Measurements from ENCODE around the gene C2CD2. TPM values are rescaled to one million over a fixed set of nuclear protein-coding genes. Genes with fewer than 3 reads are reported as not detected.

The C2CD2 gene
- total RNA-seq, 5 donors from 2014 or later (not counting 1 experiment from before 2014, with no cell fraction given) = 7.7 to 15.0 (median 9.5) TPM

DNA sequence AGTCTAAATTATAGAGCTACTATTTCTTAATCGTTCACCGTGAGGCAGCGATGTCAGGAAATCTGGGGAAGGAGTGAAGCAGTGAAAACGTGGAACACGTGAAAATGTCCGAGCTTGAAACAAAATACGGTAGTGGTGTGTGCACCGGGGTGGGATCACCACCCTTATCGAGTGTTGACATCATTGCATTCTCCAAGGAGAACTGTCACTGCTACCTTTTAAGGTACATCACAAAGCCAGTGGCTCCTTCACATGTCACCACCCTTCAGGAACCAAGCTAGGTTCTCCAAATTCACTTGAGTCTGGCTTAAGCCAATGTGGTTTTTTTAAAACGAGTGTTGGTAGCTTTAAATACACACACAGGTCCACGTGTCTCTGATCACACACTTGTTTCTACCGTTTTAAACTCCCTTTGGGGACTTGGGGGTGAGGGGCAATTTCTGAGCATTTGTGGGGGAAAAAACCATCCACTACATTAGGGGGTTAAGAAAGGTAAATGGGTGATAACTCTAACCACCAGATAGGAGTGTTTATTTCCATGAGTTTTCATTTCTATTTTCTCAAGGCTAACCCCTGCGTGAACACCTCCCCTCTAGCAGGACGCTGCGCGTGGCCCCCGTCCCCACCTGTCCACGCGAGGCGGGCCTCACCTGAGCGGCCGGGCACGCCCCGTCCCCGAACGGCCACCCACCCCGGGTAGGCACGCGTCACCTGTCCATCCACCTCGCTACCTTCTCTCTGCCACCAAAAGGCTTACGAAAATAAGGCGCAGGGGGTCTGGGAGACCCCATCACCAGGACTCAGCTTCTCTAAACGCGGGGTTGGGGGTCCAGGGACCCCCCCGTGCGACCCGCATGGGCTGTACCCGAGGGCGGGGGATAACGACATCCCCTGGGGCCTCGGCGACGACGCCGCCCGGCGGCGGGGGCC is 75.7 kb downstream of the C2CD2 start:
- 5% methylated on average over 38 of the region's 48 CpGs for WGBS (ENCODE audit: insufficient coverage)
- H3K9me3 ChIP-seq = no peaks in the 10 kb centered on the region
- Mint-ChIP-seq H3K9me3 (no peaks in the 10 kb centered on the region), H3K27me3 (no peaks in the 10 kb centered on the region), H3K4me1 (peaks cover 29 to 36% (median 29%) of the 10 kb centered on the region in 3 donors), H3K4me3 (peak overlapping the region; percentile 82 to 87 (median 83)), H3K27ac (peak overlapping the region; percentile 66 to 81), H3K36me3 (peaks cover 4% of the 10 kb centered on the region)
- peak overlapping the region; percentile 55 for H3K27ac ChIP-seq (ENCODE audit: low read length)
- CTCF ChIA-PET = interaction anchor here in 1 of 2 donors (1.0 to 1.3 kb wide), 2 partner anchors 17 to 49 kb away, joined by 3 to 6 read pairs; no protein-coding TSS in a partner anchor
- peak overlapping the region; percentile 74 to 78 for H3K4me3 ChIP-seq (ENCODE audit: control insufficient read depth in 1 of 2, extremely low read depth in 1 of 2, low read length in 1 of 2)
- peak; percentile 19 to 39 (median 28) for ATAC-seq (replicated peaks in 1 of 4)
- H3K36me3 ChIP-seq (ENCODE audit: control insufficient read depth in 2 of 2, extremely low read depth in 1 of 2, insufficient read depth in 1 of 2, low read length in 1 of 2) = peaks cover 0 to 3% of the 10 kb centered on the region in 2 donors
- no peaks in the 10 kb centered on the region for H3K27me3 ChIP-seq (replicated peaks in 1 of 2; ENCODE audit: control insufficient read depth in 2 of 2, extremely low read depth in 1 of 2, insufficient read depth in 2 of 2, low read length in 1 of 2)
- peaks cover 6 to 32% of the 10 kb centered on the region in 2 experiments for H3K4me1 ChIP-seq (ENCODE audit: control insufficient read depth in 1 of 2, extremely low read depth in 1 of 2, insufficient read depth in 2 of 2, low read length in 2 of 2)
- POLR2A ChIA-PET = interaction anchor here (0.5 to 0.6 kb wide), 2 partner anchors 217 to 340 kb away, joined by 3 read pairs; no protein-coding TSS in a partner anchor
- DNase-seq = peak in 14 of 35 experiments; percentile 2 to 36 (median 23)

DNA sequence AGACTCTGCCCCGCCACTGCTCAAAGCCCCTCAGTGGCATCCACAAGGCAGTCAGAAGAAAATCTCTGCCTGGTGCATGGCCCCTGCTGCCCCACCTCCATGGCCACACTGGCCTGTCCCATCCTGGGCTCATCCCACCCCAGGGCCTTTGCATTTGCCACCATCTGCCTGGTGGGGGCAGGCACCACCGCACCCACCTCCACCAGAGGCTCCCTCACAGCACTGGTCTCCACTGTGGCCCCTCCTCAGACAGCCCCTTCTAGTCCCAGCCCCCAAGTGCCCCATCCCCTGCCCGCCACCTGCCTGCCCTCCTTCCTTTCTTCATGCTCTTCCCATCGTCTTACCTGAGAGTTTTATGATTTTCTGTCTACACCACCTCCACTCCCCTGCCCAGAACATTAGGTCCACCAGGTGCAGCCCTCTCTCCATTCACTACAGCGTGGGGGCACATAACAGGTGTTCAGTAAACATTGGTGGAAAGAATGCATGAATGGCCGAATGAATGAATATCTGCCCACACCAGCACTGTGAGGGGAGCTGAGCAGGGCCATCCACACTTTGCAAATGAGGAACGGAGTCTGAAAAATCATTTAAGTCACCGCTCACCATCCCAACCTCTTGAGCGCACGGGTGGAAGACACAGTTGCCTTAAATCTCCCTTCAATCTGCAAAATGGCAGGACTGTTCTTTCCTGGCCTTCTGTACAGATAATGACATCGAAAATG is 76.7 kb downstream of the C2CD2 start:
- no peaks in the 10 kb centered on the region for H3K27me3 Mint-ChIP-seq
- Histone ChIP-seq H3K36me3 (ENCODE audit: control insufficient read depth in 2 of 2, extremely low read depth in 1 of 2, insufficient read depth in 1 of 2, low read length in 1 of 2) (peaks cover 0 to 6% of the 10 kb centered on the region in 2 donors), H3K27ac (ENCODE audit: low read length) (no peak overlapping the region), H3K4me3 (ENCODE audit: control insufficient read depth in 1 of 2, extremely low read depth in 1 of 2, low read length in 1 of 2) (no peak overlapping the region), H3K4me1 (ENCODE audit: control insufficient read depth in 1 of 2, extremely low read depth in 1 of 2, insufficient read depth in 2 of 2, low read length in 2 of 2) (peaks cover 6 to 32% of the 10 kb centered on the region in 2 experiments), H3K9me3 (no peaks in the 10 kb centered on the region), H3K27me3 (replicated peaks in 1 of 2; ENCODE audit: control insufficient read depth in 2 of 2, extremely low read depth in 1 of 2, insufficient read depth in 2 of 2, low read length in 1 of 2) (no peaks in the 10 kb centered on the region)
- H3K4me1 Mint-ChIP-seq = peaks cover 29 to 38% (median 30%) of the 10 kb centered on the region in 3 donors
- WGBS (ENCODE audit: insufficient coverage) = 94% methylated on average over 6 of the region's 11 CpGs
- H3K9me3 Mint-ChIP-seq = no peaks in the 10 kb centered on the region
- peak overlapping the region in 1 of 2 donors; percentile 8 for H3K27ac Mint-ChIP-seq
- DNase-seq (no peak), ATAC-seq (replicated peaks in 1 of 4) (no peak)
- peaks cover 7% of the 10 kb centered on the region for H3K36me3 Mint-ChIP-seq
- CTCF ChIA-PET = interaction anchor here in 1 of 2 donors (1.3 kb wide), 1 partner anchor 50 kb away, joined by 3 read pairs; no protein-coding TSS in a partner anchor
- H3K4me3 Mint-ChIP-seq = peak overlapping the region; percentile 82 to 87 (median 83)
- POLR2A ChIA-PET = interaction anchor here in 1 of 2 donors (0.5 kb wide), 1 partner anchor 341 kb away, joined by 3 read pairs; no protein-coding TSS in a partner anchor

DNA sequence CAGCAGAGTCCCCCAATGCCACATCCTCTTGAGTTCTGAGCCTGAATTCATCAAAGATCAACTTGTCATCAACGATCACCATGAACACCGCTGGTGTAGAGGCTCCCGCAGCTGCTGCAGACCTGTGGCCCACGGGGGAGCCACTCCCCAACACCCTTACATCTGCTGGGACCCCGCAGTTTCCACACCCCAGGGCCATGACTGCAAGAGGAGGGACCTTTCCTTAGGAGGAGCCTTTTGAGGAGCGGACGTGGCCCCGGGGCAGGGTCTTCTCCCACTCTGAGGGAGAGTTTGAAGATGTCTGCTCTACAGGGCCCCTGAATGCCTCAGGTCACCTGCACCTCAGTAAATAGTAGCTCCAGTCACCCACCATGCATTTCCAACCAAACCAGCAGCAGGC is 77.4 kb downstream of the C2CD2 start:
- CTCF ChIA-PET = no interaction called here
- H3K27ac Mint-ChIP-seq = no peak overlapping the region
- Histone ChIP-seq H3K36me3 (ENCODE audit: control insufficient read depth in 2 of 2, extremely low read depth in 1 of 2, insufficient read depth in 1 of 2, low read length in 1 of 2) (peaks cover 0 to 6% of the 10 kb centered on the region in 2 donors), H3K27me3 (replicated peaks in 1 of 2; ENCODE audit: control insufficient read depth in 2 of 2, extremely low read depth in 1 of 2, insufficient read depth in 2 of 2, low read length in 1 of 2) (no peaks in the 10 kb centered on the region), H3K27ac (ENCODE audit: low read length) (no peak overlapping the region), H3K9me3 (no peaks in the 10 kb centered on the region), H3K4me1 (ENCODE audit: control insufficient read depth in 1 of 2, extremely low read depth in 1 of 2, insufficient read depth in 2 of 2, low read length in 2 of 2) (peaks cover 6 to 32% of the 10 kb centered on the region in 2 experiments), H3K4me3 (ENCODE audit: control insufficient read depth in 1 of 2, extremely low read depth in 1 of 2, low read length in 1 of 2) (no peak overlapping the region)
- no peaks in the 10 kb centered on the region for H3K9me3 Mint-ChIP-seq
- ATAC-seq (replicated peaks in 1 of 4) = no peak
- 93% methylated on average over 6 of the region's 8 CpGs for WGBS (ENCODE audit: insufficient coverage)
- H3K27me3 Mint-ChIP-seq = no peaks in the 10 kb centered on the region
- peak overlapping the region in 1 of 3 donors; percentile 83 for H3K4me3 Mint-ChIP-seq
- POLR2A ChIA-PET = no interaction called here
- H3K36me3 Mint-ChIP-seq = peaks cover 10% of the 10 kb centered on the region
- peaks cover 33 to 38% (median 35%) of the 10 kb centered on the region in 3 donors for H3K4me1 Mint-ChIP-seq
- no peak for DNase-seq

DNA sequence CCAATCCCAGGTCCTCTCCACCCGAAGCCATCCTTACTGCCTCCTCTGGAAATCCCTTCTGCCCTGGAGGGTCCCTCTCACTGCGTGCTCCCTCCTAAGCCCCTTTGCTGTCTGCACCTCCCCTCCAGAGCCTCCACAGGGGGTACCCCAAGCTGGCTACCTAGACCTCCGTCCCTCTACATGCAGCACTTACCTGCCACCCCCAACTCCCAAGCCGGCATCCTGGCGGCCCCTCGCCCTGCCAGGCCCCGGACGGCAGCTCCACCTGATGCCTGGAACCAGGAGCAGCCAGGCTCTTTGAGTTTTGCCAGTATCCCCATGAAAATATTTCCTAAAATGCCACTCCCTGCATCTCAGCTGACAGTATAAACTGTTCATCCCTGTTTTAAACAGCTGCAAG is 78.7 kb downstream of the C2CD2 start:
- peaks cover 6 to 29% of the 10 kb centered on the region in 2 experiments for H3K4me1 ChIP-seq (ENCODE audit: control insufficient read depth in 1 of 2, extremely low read depth in 1 of 2, insufficient read depth in 2 of 2, low read length in 2 of 2)
- H3K9me3 ChIP-seq = no peaks in the 10 kb centered on the region
- no peak overlapping the region for H3K27ac ChIP-seq (ENCODE audit: low read length)
- Mint-ChIP-seq H3K4me3 (no peak overlapping the region), H3K9me3 (no peaks in the 10 kb centered on the region), H3K36me3 (peaks cover 10% of the 10 kb centered on the region), H3K27me3 (no peaks in the 10 kb centered on the region), H3K4me1 (peaks cover 33 to 38% (median 36%) of the 10 kb centered on the region in 3 donors), H3K27ac (no peak overlapping the region)
- ATAC-seq (replicated peaks in 1 of 4) = no peak
- WGBS (ENCODE audit: insufficient coverage) = 96% methylated on average over 8 of the region's 8 CpGs
- H3K36me3 ChIP-seq (ENCODE audit: control insufficient read depth in 2 of 2, extremely low read depth in 1 of 2, insufficient read depth in 1 of 2, low read length in 1 of 2) = peaks cover 0 to 6% of the 10 kb centered on the region in 2 donors
- ChIA-PET CTCF (no interaction called here), POLR2A (interaction anchor here in 1 of 2 donors (0.7 kb wide), 1 partner anchor 10 kb away, joined by 3 read pairs; no protein-coding TSS in a partner anchor)
- no peaks in the 10 kb centered on the region for H3K27me3 ChIP-seq (replicated peaks in 1 of 2; ENCODE audit: control insufficient read depth in 2 of 2, extremely low read depth in 1 of 2, insufficient read depth in 2 of 2, low read length in 1 of 2)
- H3K4me3 ChIP-seq (ENCODE audit: control insufficient read depth in 1 of 2, extremely low read depth in 1 of 2, low read length in 1 of 2) = no peak overlapping the region
- DNase-seq = no peak

DNA sequence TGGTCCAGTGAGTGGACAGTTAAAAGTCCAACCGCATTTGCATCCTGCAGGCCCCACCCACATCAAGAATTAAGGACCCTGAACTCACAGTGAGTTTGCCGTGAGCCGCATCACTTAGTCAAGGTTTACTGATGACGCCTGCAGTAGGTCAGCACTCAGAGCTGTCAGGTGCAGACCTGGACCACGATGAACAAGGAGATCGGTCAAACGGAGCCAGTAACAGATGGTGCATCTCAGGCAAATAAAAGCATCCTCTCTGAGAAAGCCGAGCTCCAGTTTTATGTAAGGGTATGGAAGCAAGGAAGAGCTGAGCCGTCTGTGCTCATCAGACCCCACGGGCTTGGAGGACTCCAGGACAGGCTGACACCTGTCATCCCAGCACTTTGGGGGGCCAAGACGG is 79.2 kb downstream of the C2CD2 start:
- no peaks in the 10 kb centered on the region for H3K27me3 ChIP-seq (replicated peaks in 1 of 2; ENCODE audit: control insufficient read depth in 2 of 2, extremely low read depth in 1 of 2, insufficient read depth in 2 of 2, low read length in 1 of 2)
- H3K27ac ChIP-seq (ENCODE audit: low read length) = no peak overlapping the region
- no peak for ATAC-seq (replicated peaks in 1 of 4)
- H3K27me3 Mint-ChIP-seq = no peaks in the 10 kb centered on the region
- ChIA-PET CTCF (no interaction called here), POLR2A (no interaction called here)
- no peak overlapping the region for H3K4me3 Mint-ChIP-seq
- DNase-seq = no peak
- H3K9me3 Mint-ChIP-seq = no peaks in the 10 kb centered on the region
- H3K36me3 Mint-ChIP-seq = peaks cover 13% of the 10 kb centered on the region
- WGBS (ENCODE audit: insufficient coverage) = 96% methylated on average over 8 of the region's 11 CpGs
- peaks cover 6 to 25% of the 10 kb centered on the region in 2 experiments for H3K4me1 ChIP-seq (ENCODE audit: control insufficient read depth in 1 of 2, extremely low read depth in 1 of 2, insufficient read depth in 2 of 2, low read length in 2 of 2)
- no peak overlapping the region for H3K4me3 ChIP-seq (ENCODE audit: control insufficient read depth in 1 of 2, extremely low read depth in 1 of 2, low read length in 1 of 2)
- no peaks in the 10 kb centered on the region for H3K9me3 ChIP-seq
- peaks cover 29 to 39% (median 34%) of the 10 kb centered on the region in 3 donors for H3K4me1 Mint-ChIP-seq
- peaks cover 0 to 6% of the 10 kb centered on the region in 2 donors for H3K36me3 ChIP-seq (ENCODE audit: control insufficient read depth in 2 of 2, extremely low read depth in 1 of 2, insufficient read depth in 1 of 2, low read length in 1 of 2)
- H3K27ac Mint-ChIP-seq = no peak overlapping the region

DNA sequence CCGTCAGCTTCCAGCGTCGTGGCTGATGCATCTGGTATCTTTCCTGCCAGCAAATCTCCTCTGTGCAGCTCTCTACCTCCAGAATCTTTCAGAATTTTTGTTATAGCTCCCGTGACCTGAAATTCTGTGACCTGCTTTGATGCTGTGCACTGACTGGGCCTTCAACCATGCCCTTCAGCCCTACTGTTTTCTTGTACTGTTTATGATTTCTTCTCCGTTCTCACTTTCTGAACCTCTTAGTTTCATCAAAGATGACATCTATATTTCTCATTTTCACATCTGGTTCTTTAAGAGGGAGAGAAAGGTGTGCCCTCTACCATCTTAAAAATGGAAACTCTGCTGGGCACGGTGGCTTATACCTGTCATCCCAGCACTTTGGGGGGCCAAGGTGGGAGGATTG is 80.4 kb downstream of the C2CD2 start:
- Mint-ChIP-seq H3K27me3 (no peaks in the 10 kb centered on the region), H3K27ac (no peak overlapping the region), H3K4me1 (peaks cover 29 to 40% (median 36%) of the 10 kb centered on the region in 3 donors), H3K36me3 (peaks cover 13% of the 10 kb centered on the region), H3K9me3 (no peaks in the 10 kb centered on the region), H3K4me3 (no peak overlapping the region)
- H3K9me3 ChIP-seq = no peaks in the 10 kb centered on the region
- no peaks in the 10 kb centered on the region for H3K27me3 ChIP-seq (replicated peaks in 1 of 2; ENCODE audit: control insufficient read depth in 2 of 2, extremely low read depth in 1 of 2, insufficient read depth in 2 of 2, low read length in 1 of 2)
- no peak for DNase-seq
- ChIA-PET POLR2A (no interaction called here), CTCF (no interaction called here)
- ATAC-seq (replicated peaks in 1 of 4) = no peak
- no peak overlapping the region for H3K27ac ChIP-seq (ENCODE audit: low read length)
- peaks cover 0 to 6% of the 10 kb centered on the region in 2 donors for H3K36me3 ChIP-seq (ENCODE audit: control insufficient read depth in 2 of 2, extremely low read depth in 1 of 2, insufficient read depth in 1 of 2, low read length in 1 of 2)
- peaks cover 6 to 22% of the 10 kb centered on the region in 2 experiments for H3K4me1 ChIP-seq (ENCODE audit: control insufficient read depth in 1 of 2, extremely low read depth in 1 of 2, insufficient read depth in 2 of 2, low read length in 2 of 2)
- H3K4me3 ChIP-seq (ENCODE audit: control insufficient read depth in 1 of 2, extremely low read depth in 1 of 2, low read length in 1 of 2) = no peak overlapping the region
- WGBS (ENCODE audit: insufficient coverage) = 96% methylated on average over 4 of the region's 6 CpGs

Data from T-cell (primary cell).